GM21737 (cell line): Measurements from ENCODE around the gene EEPD1.

Experiments used
- ATAC-seq: cut with Tn5 transposase; IDR thresholded peaks from one replicate; pipeline ENCODE4 v1.9.1; 2021; ENCODE audit warnings: mild to moderate bottlenecking, moderate library complexity; ENCODE audit not compliant: unreplicated experiment

Gene EEPD1

DNA sequence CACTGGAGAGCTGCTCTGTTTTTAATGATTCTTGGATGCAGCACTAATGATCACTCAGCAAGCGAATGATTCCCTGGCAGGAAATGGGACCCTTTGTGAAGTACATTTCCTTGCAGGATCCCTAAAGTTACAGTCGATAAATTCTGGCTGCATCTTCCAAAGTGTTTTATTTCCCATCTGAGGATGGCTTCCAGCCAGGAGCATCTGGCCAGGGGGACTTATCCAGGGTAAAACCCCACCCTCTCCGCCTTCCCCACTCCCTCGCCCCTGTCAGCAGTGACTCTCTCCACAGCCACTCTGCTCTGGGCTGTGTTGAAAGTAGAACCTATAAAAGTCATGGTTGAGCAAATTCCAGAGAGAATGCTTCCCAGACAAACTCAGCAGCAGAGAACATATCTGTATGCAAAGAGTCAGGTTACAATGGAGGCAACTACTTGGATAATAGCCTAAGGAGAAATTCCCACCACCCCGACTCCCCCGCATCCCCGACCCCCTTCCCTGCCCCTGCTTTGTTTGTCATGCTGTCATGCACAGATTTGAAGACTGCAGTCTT lies 125.6 kb downstream of the EEPD1 start:
- ATAC-seq: no peak

- peak; percentile 70 for ATAC-seq
Measured at GRCh38 chr7:36279200-36279925, 126.3 kb downstream of the EEPD1 start.

- no peak for ATAC-seq
Measured at GRCh38 chr7:36279926-36280315, 126.9 kb downstream of the EEPD1 start.

- no peak for ATAC-seq
Measured at GRCh38 chr7:36280840-36281812, 128.1 kb downstream of the EEPD1 start.

DNA sequence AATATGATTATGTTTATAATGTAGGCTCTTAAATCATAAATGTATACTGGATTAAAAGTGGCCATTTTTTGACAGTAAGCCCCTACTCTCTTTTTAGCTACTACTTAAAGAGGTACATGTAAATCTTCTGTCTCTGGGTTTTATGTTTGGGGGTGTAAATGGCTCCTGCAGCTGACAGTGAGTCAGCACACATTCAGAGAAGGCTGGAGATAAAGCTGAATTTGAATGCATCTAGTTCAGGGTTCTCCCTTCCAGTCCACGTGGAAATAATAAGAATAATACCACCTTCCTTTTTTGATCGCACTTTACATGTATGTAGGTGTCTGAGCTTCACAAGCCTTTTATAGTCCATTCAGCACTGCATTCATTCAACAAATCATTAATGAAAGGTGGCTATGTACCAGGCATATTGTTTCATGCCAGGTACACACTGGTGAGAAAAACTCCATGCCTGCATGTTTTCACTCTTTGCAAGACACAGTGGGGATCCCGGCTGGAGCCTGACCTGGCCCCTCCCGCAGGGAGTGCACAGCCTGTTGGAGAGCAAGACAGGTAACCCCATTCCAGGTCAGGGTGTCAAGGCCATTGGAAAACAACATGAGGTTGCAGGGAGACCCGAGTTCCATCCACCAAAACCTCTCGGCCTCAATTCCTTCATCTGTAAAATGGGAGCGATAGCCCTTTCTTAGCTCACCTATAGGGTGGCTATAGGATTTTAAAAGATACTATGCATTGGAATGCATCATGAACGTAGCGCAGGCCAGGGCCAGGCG lies 129.1 kb downstream of the EEPD1 start:
- ATAC-seq: no peak

GRCh38 chr7:36283181-36283580 lies 130.1 kb downstream of the EEPD1 start:
- ATAC-seq: no peak

- peak; percentile 49 for ATAC-seq
Measured at GRCh38 chr7:36283711-36284130, 130.7 kb downstream of the EEPD1 start.

- no peak for ATAC-seq
Measured at GRCh38 chr7:36284456-36285090, 131.5 kb downstream of the EEPD1 start.

GRCh38 chr7:36285276-36285675 lies 132.2 kb downstream of the EEPD1 start:
- ATAC-seq: no peak

- no peak for ATAC-seq
Measured at GRCh38 chr7:36286226-36286625, 133.2 kb downstream of the EEPD1 start.

GRCh38 chr7:36286688-36287087 lies 133.6 kb downstream of the EEPD1 start:
- ATAC-seq: no peak

GRCh38 chr7:36287371-36288241 lies 134.6 kb downstream of the EEPD1 start:
- peak; percentile 46 for ATAC-seq

DNA sequence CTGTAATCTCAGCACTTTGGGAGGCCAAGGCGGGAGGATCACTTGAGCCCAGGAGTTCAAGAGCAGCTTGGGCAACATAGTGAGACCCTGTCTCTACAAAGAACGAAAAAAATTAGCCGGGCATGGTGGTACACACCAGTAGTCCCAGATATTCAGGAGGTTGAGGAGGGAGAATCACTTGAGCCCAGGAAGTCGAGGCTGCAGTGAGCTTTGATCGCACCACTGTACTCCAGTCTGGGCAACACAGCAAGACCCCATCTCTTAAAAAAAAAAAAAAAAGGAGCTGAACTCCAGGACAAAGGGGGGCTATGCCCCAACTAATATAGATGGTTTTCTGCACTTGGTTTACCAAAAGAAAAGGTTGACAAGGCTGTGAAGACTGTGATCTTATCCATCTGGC lies 135.4 kb downstream of the EEPD1 start:
- ATAC-seq: no peak

DNA sequence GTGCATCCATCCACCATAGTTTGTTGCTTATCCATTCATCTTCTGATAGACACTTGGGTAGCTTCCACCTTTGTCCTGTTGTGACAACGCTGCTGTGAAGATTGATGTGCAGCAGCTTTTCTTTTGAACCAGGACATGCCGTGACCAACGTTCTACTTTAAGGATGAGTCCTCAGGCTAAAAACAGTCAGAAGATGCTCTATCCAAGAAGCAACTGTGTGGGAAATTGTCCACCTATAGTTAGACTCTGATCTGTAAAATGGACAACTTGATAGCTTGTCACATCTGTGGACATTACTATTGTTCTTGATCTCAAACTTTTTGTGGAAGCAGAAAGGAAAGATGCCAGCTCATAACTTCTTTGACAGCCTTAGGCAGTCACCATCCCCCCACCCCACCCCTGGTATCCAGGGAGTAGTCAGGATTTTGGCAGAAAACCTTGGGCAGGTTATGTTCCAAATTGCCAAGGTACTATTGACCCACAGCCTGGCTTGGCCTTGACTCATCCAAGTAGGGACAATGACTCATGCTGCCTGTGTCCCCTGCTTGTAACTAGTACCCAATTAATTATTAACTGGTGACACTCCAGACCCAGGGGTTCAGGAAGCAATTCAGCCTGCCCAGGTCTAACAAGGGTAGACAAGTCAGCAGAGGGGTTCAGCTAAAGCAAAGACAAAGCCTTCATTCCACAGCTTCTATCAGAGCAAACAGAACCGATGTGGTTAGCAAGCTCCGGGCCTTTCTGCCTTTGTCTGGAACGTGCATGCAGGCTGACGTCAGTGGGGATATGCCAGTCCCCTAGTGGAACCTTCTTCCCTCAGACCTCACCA lies 137.0 kb downstream of the EEPD1 start:
- no peak for ATAC-seq

DNA sequence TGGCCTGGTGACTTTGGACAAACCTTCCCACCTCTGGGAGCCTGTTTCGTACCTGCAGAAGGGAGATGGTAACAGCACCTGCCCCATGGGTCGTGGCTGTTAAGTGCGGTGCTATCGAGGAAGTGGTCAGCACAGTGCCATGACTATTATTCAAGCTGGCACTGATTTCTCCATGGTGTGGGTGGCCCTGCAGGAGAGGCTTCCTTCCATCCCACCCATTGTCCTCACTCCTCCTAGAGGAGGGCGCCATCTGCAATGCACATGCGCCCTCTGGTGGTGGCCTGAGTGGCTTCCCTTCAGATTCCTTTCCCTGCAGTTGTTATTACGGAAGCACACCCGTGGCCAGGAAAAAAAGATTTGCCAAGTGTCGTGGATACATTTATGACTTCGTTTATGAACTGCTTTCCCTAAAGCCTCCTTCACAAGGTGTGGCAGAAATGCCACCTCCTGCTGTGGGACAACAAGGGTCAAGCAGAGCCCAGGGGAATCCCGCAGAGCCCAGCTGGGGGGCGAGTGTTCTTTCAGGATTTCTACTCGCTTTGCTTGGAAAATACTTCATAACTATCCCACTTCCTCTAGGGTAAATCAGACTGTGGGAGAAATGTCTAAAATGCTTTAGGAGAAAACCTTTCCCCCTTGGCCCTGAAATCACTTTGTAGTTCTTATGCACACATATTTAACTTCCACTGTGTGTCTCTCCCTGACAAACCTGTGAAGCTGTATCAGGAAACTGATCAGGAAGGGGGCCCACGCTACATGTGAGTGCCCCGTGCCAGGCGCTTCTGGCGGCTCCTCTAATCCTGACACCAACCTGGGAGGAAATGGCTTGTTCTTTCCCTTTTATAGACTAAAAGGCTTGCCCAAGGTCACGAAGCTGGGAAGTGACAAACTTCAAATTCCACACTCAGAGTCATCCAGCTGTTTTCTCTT lies 138.6 kb downstream of the EEPD1 start:
- ATAC-seq: peak; percentile 40

GRCh38 chr7:36295090-36295489 lies 142.0 kb downstream of the EEPD1 start:
- no peak for ATAC-seq

- no peak for ATAC-seq
Measured at GRCh38 chr7:36296284-36296683, 143.2 kb downstream of the EEPD1 start.
